Hematopoietic multipotent progenitor cell (in vitro differentiated cells): Measurements from ENCODE around the gene ISCA2. TPM values are rescaled to one million over a fixed set of nuclear protein-coding genes. Genes with fewer than 3 reads are reported as not detected.

ENCODE experiments used
- DNase-seq, 3 donors: peaks; one replicate each; pipeline ENCODE4 v3.0.0-alpha.2; 2011 to 2015; ENCODE audit warnings: low read depth in 2 of 3, low spot score in 2 of 3
- total RNA-seq: library from RNA; depleted of rRNA; stranded (reverse); fragments of >200 nt; gene quantifications from one replicate; pipeline ENCODE4 v1.2.3, GENCODE V29; 2012

ISCA2 gene
- total RNA-seq, 1 donor: 17.2 TPM

GRCh38 chr14:74480046-74480445, 13.5 kb upstream of the ISCA2 start:
- no peak for DNase-seq

GRCh38 chr14:74482571-74482970, 11.0 kb upstream of the ISCA2 start:
- no peak for DNase-seq

GRCh38 chr14:74483321-74483720, 10.2 kb upstream of the ISCA2 start:
- no peak for DNase-seq

- DNase-seq: no peak
Observed at GRCh38 chr14:74486164-74486563, 7.4 kb upstream of the ISCA2 start.

GRCh38 chr14:74488786-74489397, 4.7 kb upstream of the ISCA2 start:
- peak in 1 of 3 donors; percentile 28 for DNase-seq

GRCh38 chr14:74490486-74490885, 3.1 kb upstream of the ISCA2 start:
- DNase-seq: no peak

- DNase-seq: peak in 1 of 3 donors; percentile 62
Observed at GRCh38 chr14:74491956-74492775, 1.4 kb upstream of the ISCA2 start.

GRCh38 chr14:74492776-74493342, 706 bp upstream of the ISCA2 start, which contains the start of gene NPC2:
Gene NPC2 (minus strand): TSS chr14:74493305. CDS start chr14:74493274, 31 bp downstream.
- peak in 1 of 3 donors; percentile 17 for DNase-seq

- peak in 1 of 3 donors; percentile 16 for DNase-seq
Observed at GRCh38 chr14:74495356-74495755, 1.8 kb downstream of the ISCA2 start.

GRCh38 chr14:74500417-74501134, 7.0 kb downstream of the ISCA2 start:
- DNase-seq: no peak

- DNase-seq: peak in 1 of 3 donors; percentile 17
Observed at GRCh38 chr14:74501135-74501614, 7.6 kb downstream of the ISCA2 start.

- no peak for DNase-seq
Observed at GRCh38 chr14:74501691-74502090, 8.1 kb downstream of the ISCA2 start.

GRCh38 chr14:74502236-74503019, 8.9 kb downstream of the ISCA2 start:
- peak in 1 of 3 donors; percentile 44 for DNase-seq

GRCh38 chr14:74503291-74503937, 9.8 kb downstream of the ISCA2 start:
- DNase-seq: no peak

GRCh38 chr14:74503938-74504335, 10.4 kb downstream of the ISCA2 start:
- DNase-seq: no peak

GRCh38 chr14:74504412-74504811, 10.8 kb downstream of the ISCA2 start:
- DNase-seq: no peak

GRCh38 chr14:74504874-74505720, 11.5 kb downstream of the ISCA2 start:
- DNase-seq: no peak

- DNase-seq: no peak
Observed at GRCh38 chr14:74505831-74506230, 12.3 kb downstream of the ISCA2 start.

- peak in 1 of 3 donors; percentile 14 for DNase-seq
Observed at GRCh38 chr14:74506411-74506851, 12.9 kb downstream of the ISCA2 start.
